Activated CD8-positive, alpha-beta T cell treated with anti-CD3 and anti-CD28 coated beads for 36 hours (primary cell): ENCODE results near the gene AKAP13. TPM values are rescaled to one million over a fixed set of nuclear protein-coding genes. Genes with fewer than 3 reads are reported as not detected.
A peak's percentile ranks its signal among the peaks of the same experiment; 100 is the strongest.

ENCODE experiments used
- ATAC-seq: fragments of 200-7000 bp; cut with Tn5 transposase; one replicate; pipeline ENCODE4 v1.10.0; 2021; ENCODE audit warnings: mild to moderate bottlenecking, moderate library complexity
- CTCF ChIA-PET: fragments of 350-600 bp; sonication (Branson Sonifier 250); formaldehyde crosslinking; loops from one replicate; lab custom pipeline; 2021; ENCODE audit warnings: antibody characterized with exemption; lab: Charles Lee
- POLR2A ChIA-PET: fragments of 350-600 bp; sonication (Branson Sonifier 250); formaldehyde crosslinking; loops from one replicate; lab custom pipeline; 2021; ENCODE audit warnings: antibody characterized with exemption; lab: Charles Lee
- DNase-seq: peaks from one replicate; pipeline ENCODE4 v3.0.0-alpha.2; 2020
- H3K27ac Mint-ChIP-seq: one replicate; pipeline ENCODE4 v1.8.0; 2021; ENCODE audit warnings: mild to moderate bottlenecking, mixed read lengths
- H3K27me3 Mint-ChIP-seq: one replicate; pipeline ENCODE4 v1.8.0; 2021; ENCODE audit warnings: mixed read lengths
- H3K36me3 Mint-ChIP-seq: one replicate; pipeline ENCODE4 v1.8.0; 2021; ENCODE audit warnings: low read depth, mixed read lengths
- H3K4me1 Mint-ChIP-seq: one replicate; pipeline ENCODE4 v1.8.0; 2021; ENCODE audit warnings: low read depth, mixed read lengths
- H3K4me3 Mint-ChIP-seq: one replicate; pipeline ENCODE4 v1.8.0; 2021; ENCODE audit warnings: mild to moderate bottlenecking, moderate library complexity, mixed read lengths
- H3K9me3 Mint-ChIP-seq: one replicate; pipeline ENCODE4 v1.8.0; 2021; ENCODE audit warnings: mixed read lengths
- intact Hi-C: fragments of 100-400 bp; cut with micrococcal nuclease; formaldehyde crosslinking; loops from one replicate; pipeline ENCODE4 v1.10.0; 2022
- total RNA-seq, 2 experiments: library from RNA; stranded (reverse); gene quantifications; one replicate each; pipeline ENCODE4 v1.2.3, GENCODE V29; 2021
- TF ChIP-seq, protein P1 (sequence below): fragments of 200-600 bp; IDR thresholded peaks from one replicate; pipeline ENCODE4 v1.8.0; 2022; ENCODE audit warnings: antibody characterized with exemption, mild to moderate bottlenecking

AKAP13 gene
- total RNA-seq, 2 experiments from 2014 or later, result 79.1 to 79.5 TPM

DNA sequence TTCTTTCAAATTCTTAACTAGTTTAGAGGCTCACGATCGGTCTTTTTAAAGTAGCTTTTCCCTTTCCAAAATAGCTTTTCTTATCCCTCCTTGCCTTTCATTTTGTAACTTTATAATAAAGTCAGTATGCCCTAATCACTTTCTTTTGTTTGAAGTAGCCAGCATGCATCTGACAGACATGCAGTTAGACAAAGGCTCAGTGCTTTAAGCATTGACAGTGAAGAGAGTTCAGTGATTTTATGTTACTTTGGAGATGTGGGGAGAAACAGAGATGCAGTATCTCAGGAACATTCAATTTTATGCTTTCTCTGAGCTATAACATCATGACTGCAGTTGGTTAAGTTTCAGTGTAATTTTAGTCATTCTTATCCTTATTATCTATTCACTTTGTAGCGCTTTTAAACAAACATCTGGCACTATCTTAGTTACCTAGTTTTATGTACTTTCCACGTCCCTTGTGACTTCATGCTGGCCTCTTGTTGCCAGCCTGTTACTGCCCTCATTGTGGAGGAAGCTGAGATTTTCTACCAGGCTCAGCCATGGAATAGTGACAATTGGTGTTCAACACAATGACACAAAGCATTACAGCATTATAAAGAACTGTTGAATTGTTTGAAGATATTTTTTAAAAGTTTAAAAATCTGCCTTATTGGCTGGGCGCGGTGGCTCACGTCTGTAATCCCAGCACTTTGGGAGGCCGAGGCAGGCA, 90.3 kb downstream of the AKAP13 start:
- H3K4me1 Mint-ChIP-seq, result peaks cover 58% of the 10 kb centered on the region
- peaks cover 1% of the 10 kb centered on the region for H3K36me3 Mint-ChIP-seq
- ATAC-seq, result no peak
- DNase-seq, result no peak
- no peaks in the 10 kb centered on the region for H3K9me3 Mint-ChIP-seq
- POLR2A ChIA-PET, result interaction anchor here (0.5 to 2.1 kb wide), 3 partner anchors 10 to 233 kb away, joined by 3 to 5 read pairs (median 3); no protein-coding TSS in a partner anchor
- H3K4me3 Mint-ChIP-seq, result no peak overlapping the region
- intact Hi-C loops, result no loop called here
- TF ChIP-seq, protein P1, sequence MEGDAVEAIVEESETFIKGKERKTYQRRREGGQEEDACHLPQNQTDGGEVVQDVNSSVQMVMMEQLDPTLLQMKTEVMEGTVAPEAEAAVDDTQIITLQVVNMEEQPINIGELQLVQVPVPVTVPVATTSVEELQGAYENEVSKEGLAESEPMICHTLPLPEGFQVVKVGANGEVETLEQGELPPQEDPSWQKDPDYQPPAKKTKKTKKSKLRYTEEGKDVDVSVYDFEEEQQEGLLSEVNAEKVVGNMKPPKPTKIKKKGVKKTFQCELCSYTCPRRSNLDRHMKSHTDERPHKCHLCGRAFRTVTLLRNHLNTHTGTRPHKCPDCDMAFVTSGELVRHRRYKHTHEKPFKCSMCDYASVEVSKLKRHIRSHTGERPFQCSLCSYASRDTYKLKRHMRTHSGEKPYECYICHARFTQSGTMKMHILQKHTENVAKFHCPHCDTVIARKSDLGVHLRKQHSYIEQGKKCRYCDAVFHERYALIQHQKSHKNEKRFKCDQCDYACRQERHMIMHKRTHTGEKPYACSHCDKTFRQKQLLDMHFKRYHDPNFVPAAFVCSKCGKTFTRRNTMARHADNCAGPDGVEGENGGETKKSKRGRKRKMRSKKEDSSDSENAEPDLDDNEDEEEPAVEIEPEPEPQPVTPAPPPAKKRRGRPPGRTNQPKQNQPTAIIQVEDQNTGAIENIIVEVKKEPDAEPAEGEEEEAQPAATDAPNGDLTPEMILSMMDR, result no peak
- H3K27ac Mint-ChIP-seq, result no peak overlapping the region
- CTCF ChIA-PET, result interaction anchor here (0.5 to 2.0 kb wide), 3 partner anchors 58 to 174 kb away, joined by 3 to 5 read pairs (median 3); no protein-coding TSS in a partner anchor
- H3K27me3 Mint-ChIP-seq, result no peaks in the 10 kb centered on the region

- Mint-ChIP-seq H3K4me3 (no peak overlapping the region), H3K27ac (no peak overlapping the region), H3K9me3 (no peaks in the 10 kb centered on the region), H3K36me3 (no peaks in the 10 kb centered on the region), H3K4me1 (peaks cover 66% of the 10 kb centered on the region), H3K27me3 (no peaks in the 10 kb centered on the region)
- POLR2A ChIA-PET, result interaction anchor here (0.7 to 2.1 kb wide), 2 partner anchors 11 to 19 kb away, joined by 3 to 5 read pairs; no protein-coding TSS in a partner anchor
- CTCF ChIA-PET, result interaction anchor here (1.4 kb wide), 1 partner anchor 176 kb away, joined by 8 read pairs; no protein-coding TSS in a partner anchor
- no peak for DNase-seq
- intact Hi-C loops, result no loop called here
- no peak for ATAC-seq
- TF ChIP-seq, protein P1, result no peak
These were observed 91.9 kb downstream of the AKAP13 start for GRCh38 chr15:85472349-85472748.

DNA sequence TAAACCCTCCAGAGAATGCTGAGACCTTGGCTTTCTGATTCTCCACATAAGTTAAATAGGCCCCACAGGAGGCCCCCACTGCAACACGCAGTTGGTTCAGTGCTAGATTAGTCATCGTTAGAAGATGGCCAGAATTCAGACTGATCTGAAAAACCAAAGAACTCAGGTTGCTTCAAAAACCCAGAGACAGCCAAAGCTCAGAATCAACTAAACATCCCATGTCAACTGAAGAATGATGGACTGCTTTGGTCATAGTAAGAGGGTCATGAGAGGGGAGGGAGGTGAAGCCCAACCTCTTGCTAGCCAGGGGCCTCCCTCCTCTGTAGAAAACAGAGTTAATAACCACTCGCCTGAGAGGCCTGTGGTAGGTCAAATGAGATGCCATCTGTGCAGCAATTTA, 93.1 kb downstream of the AKAP13 start:
- POLR2A ChIA-PET, result no interaction called here
- intact Hi-C loops, result no loop called here
- H3K36me3 Mint-ChIP-seq, result no peaks in the 10 kb centered on the region
- CTCF ChIA-PET, result interaction anchor here (1.3 kb wide), 1 partner anchor 11 kb away, joined by 3 read pairs; no protein-coding TSS in a partner anchor
- H3K4me3 Mint-ChIP-seq, result no peak overlapping the region
- H3K27ac Mint-ChIP-seq, result peak overlapping the region; percentile 55
- peak; percentile 78 for ATAC-seq
- H3K27me3 Mint-ChIP-seq, result no peaks in the 10 kb centered on the region
- peak; percentile 39 for DNase-seq
- peaks cover 68% of the 10 kb centered on the region for H3K4me1 Mint-ChIP-seq
- H3K9me3 Mint-ChIP-seq, result no peaks in the 10 kb centered on the region
- TF ChIP-seq, protein P1, result no peak

GRCh38 chr15:85474700-85475316, 94.4 kb downstream of the AKAP13 start:
- no peak overlapping the region for H3K4me3 Mint-ChIP-seq
- no peaks in the 10 kb centered on the region for H3K27me3 Mint-ChIP-seq
- peaks cover 81% of the 10 kb centered on the region for H3K4me1 Mint-ChIP-seq
- H3K36me3 Mint-ChIP-seq, result no peaks in the 10 kb centered on the region
- intact Hi-C loops, result no loop called here
- ChIA-PET POLR2A (interaction anchor here (0.6 to 0.8 kb wide), 2 partner anchors 49 to 63 kb away, joined by 3 to 4 read pairs; no protein-coding TSS in a partner anchor), CTCF (interaction anchor here (1.1 to 2.4 kb wide), 4 partner anchors 10 to 144 kb away, joined by 3 to 21 read pairs (median 3); no protein-coding TSS in a partner anchor)
- TF ChIP-seq, protein P1, result no peak
- no peak for DNase-seq
- no peak for ATAC-seq
- H3K27ac Mint-ChIP-seq, result no peak overlapping the region
- no peaks in the 10 kb centered on the region for H3K9me3 Mint-ChIP-seq
